Central memory CD8-positive, alpha-beta T cell (primary cell): ENCODE measurements around the gene TCERG1L.

Experiments used
- ATAC-seq: fragments of 150-1000 bp; cut with Tn5 transposase; replicated peaks from 2 replicates; pipeline ENCODE4 v1.10.0; 2022; ENCODE audit warnings: mild to moderate bottlenecking, moderate FRiP score, moderate number of reproducible peaks; ENCODE audit not compliant: poor library complexity, severe bottlenecking; ENCODE audit errors: extremely low read depth
- DNase-seq, 2 donors: peaks; one replicate each; pipeline ENCODE4 v3.0.0; 2021; ENCODE audit warnings: low spot score in 2 of 2
- H3K27ac Mint-ChIP-seq: one replicate; pipeline ENCODE4 v1.8.0; 2022; ENCODE audit warnings: low read depth, mild to moderate bottlenecking, moderate library complexity, mixed read lengths
- H3K27me3 Mint-ChIP-seq: one replicate; pipeline ENCODE4 v1.8.0; 2022; ENCODE audit warnings: mixed read lengths
- H3K36me3 Mint-ChIP-seq: one replicate; pipeline ENCODE4 v1.8.0; 2022; ENCODE audit warnings: mild to moderate bottlenecking, moderate library complexity, mixed read lengths; ENCODE audit not compliant: insufficient read depth
- H3K4me1 Mint-ChIP-seq: one replicate; pipeline ENCODE4 v1.8.0; 2022; ENCODE audit warnings: mixed read lengths
- H3K4me3 Mint-ChIP-seq: one replicate; pipeline ENCODE4 v1.8.0; 2022; ENCODE audit warnings: mild to moderate bottlenecking, moderate library complexity, mixed read lengths
- H3K9me3 Mint-ChIP-seq: one replicate; pipeline ENCODE4 v1.8.0; 2022; ENCODE audit warnings: mixed read lengths

Gene TCERG1L

GRCh38 chr10:131174651-131175540 is 136.6 kb downstream of the TCERG1L start:
- Mint-ChIP-seq H3K4me3 (no peak overlapping the region), H3K27me3 (no peaks in the 10 kb centered on the region), H3K9me3 (peaks cover 6% of the 10 kb centered on the region), H3K4me1 (no peaks in the 10 kb centered on the region), H3K36me3 (no peaks in the 10 kb centered on the region), H3K27ac (no peak overlapping the region)
- ATAC-seq (no peak), DNase-seq (no peak)

DNA sequence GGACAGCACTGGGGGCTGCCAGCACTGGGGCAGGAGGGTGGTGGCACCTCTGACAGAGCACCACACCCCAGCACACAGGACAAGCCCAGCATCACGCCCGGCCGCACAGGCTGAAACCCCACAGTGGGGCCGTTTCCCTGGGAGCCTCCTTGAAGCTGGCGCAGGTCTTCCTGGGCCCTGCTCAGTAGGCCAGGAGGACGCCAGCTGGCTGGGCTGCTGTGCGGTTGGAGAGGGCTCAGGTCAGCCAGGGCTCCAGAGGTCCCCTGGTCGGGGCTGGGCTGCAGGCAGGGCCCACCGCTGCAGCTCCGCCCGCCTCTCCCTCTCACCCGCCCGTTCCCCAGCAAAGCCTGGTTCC is 137.3 kb downstream of the TCERG1L start:
- Mint-ChIP-seq H3K4me3 (no peak overlapping the region), H3K27me3 (no peaks in the 10 kb centered on the region), H3K4me1 (no peaks in the 10 kb centered on the region), H3K36me3 (no peaks in the 10 kb centered on the region), H3K9me3 (peaks cover 6% of the 10 kb centered on the region), H3K27ac (no peak overlapping the region)
- DNase-seq = no peak
- ATAC-seq = no peak

GRCh38 chr10:131173484-131174210 is 137.9 kb downstream of the TCERG1L start:
- ATAC-seq = no peak
- H3K4me1 Mint-ChIP-seq = no peaks in the 10 kb centered on the region
- H3K36me3 Mint-ChIP-seq = no peaks in the 10 kb centered on the region
- H3K27ac Mint-ChIP-seq = no peak overlapping the region
- H3K9me3 Mint-ChIP-seq = peaks cover 6% of the 10 kb centered on the region
- H3K4me3 Mint-ChIP-seq = no peak overlapping the region
- H3K27me3 Mint-ChIP-seq = no peaks in the 10 kb centered on the region
- no peak for DNase-seq

DNA sequence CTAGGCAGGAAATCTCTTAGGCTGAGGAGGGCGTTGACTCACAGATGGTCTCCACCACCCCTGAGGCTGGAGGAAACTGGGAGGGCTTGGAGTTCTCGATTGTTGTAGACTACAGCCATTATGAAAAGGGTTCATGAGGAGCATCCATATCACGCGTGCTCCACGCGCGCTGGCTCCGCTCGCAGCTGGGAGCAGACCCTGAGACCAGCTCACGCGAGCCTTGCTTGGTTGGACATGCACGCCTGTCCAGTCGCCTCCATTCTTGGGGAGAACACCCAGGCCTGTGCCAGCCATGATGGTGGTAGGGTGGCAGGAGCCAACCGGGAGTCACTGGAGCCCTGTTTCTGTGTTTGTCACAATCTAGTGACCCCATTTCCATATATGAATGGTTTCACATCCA is 139.1 kb downstream of the TCERG1L start:
- no peak overlapping the region for H3K27ac Mint-ChIP-seq
- no peaks in the 10 kb centered on the region for H3K36me3 Mint-ChIP-seq
- no peak for DNase-seq
- no peaks in the 10 kb centered on the region for H3K27me3 Mint-ChIP-seq
- peaks cover 6% of the 10 kb centered on the region for H3K9me3 Mint-ChIP-seq
- no peak overlapping the region for H3K4me3 Mint-ChIP-seq
- no peaks in the 10 kb centered on the region for H3K4me1 Mint-ChIP-seq
- no peak for ATAC-seq

DNA sequence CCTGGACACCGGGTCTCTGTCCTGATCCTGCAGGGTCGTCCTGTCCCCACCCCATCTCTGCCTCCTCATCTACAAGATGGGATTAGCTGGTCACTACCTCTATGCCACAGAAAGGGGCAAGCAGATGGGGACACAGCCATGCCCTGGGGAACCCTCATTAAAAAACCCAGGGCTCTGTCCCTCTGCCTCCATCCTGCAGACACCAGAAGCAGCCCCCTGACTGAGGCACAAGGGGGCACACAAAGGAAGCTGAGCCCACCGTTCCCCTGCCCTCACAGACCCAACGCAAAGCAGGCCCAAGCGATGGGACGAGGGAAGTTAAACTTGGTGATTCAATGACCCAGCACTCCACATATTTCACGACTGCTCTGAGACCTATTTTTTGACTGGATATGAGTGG is 142.4 kb downstream of the TCERG1L start:
- H3K27ac Mint-ChIP-seq = no peak overlapping the region
- ATAC-seq (no peak), DNase-seq (no peak)
- no peaks in the 10 kb centered on the region for H3K9me3 Mint-ChIP-seq
- H3K4me1 Mint-ChIP-seq = no peaks in the 10 kb centered on the region
- no peak overlapping the region for H3K4me3 Mint-ChIP-seq
- no peaks in the 10 kb centered on the region for H3K27me3 Mint-ChIP-seq
- no peaks in the 10 kb centered on the region for H3K36me3 Mint-ChIP-seq

DNA sequence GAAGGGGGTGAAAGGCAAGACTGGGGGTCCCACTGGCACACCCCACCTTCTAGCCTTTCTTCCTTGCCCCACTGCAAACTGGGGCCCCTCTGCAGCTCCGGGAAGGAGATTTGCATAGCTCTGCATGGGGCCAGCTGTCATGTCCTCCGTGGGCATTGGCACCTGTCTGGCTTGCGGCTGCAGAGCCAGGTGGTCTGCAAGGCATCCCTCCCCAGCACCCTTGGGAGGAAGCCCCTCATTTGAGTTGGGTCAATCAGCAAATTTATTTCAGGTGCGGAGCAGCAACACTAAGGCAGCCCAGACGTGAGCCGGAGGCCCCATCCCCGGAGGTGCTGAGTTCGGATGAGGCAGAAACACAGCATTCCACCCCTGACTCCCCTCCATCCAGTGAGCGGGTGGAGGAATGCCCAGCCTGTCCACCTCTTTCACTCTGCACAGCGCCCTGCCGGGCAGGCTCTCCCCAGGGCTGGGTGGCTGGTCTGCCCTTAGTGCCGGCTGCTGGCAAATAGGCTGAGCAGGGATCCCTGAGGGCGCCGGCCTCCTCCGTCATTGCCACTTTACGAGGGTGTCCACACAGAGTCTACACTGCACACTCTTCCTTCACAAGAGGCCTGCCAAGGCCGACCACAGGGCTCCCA is 143.2 kb downstream of the TCERG1L start:
- no peaks in the 10 kb centered on the region for H3K9me3 Mint-ChIP-seq
- H3K27me3 Mint-ChIP-seq = no peaks in the 10 kb centered on the region
- DNase-seq (no peak), ATAC-seq (no peak)
- no peak overlapping the region for H3K27ac Mint-ChIP-seq
- H3K4me1 Mint-ChIP-seq = no peaks in the 10 kb centered on the region
- H3K36me3 Mint-ChIP-seq = no peaks in the 10 kb centered on the region
- no peak overlapping the region for H3K4me3 Mint-ChIP-seq

DNA sequence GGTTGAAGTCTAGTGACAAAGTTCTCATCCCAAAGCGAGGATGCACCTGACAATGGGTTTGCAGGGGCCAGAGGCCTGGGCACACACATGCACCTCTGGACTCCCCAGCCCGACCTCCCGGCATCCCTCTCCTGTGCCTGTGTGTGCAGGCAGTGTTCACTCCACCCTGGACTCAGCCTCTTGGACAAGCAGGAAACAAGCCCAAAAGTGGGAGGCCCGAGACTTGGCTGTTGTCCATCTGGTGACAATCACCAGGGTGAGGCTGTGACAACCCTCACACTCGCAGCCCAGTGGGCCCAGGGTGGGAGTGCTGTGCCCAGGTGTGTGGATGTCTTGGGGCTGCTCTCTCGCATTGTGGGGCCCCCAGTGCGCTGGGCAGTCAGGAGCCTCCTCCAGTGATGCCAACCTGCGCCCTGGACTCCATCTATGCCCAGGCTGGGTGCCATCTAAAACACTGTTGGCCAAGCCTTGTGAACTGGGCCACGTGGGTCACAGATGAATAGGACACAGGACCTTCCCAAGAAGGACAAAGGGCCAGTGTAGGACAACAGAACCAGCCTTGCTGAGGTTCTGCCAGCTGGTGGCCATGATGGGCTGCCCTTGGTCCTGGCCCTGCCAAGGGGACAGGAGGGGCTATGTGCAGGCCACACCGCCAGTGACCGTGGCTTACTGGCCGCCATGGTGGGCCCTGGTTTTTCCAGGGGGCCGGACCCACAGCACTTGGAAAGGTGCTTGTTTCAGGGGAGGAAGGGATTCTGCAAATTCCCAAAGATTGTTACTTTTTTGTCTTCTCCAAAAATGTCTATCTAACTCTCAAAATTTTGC is 144.3 kb downstream of the TCERG1L start:
- Mint-ChIP-seq H3K27me3 (no peaks in the 10 kb centered on the region), H3K9me3 (no peaks in the 10 kb centered on the region), H3K27ac (no peak overlapping the region), H3K4me3 (no peak overlapping the region), H3K36me3 (no peaks in the 10 kb centered on the region), H3K4me1 (no peaks in the 10 kb centered on the region)
- DNase-seq = no peak
- ATAC-seq = no peak

GRCh38 chr10:131166486-131166885 is 145.0 kb downstream of the TCERG1L start:
- Mint-ChIP-seq H3K9me3 (no peaks in the 10 kb centered on the region), H3K36me3 (no peaks in the 10 kb centered on the region), H3K4me1 (no peaks in the 10 kb centered on the region), H3K27ac (no peak overlapping the region), H3K4me3 (no peak overlapping the region), H3K27me3 (no peaks in the 10 kb centered on the region)
- DNase-seq = no peak
- ATAC-seq = no peak

DNA sequence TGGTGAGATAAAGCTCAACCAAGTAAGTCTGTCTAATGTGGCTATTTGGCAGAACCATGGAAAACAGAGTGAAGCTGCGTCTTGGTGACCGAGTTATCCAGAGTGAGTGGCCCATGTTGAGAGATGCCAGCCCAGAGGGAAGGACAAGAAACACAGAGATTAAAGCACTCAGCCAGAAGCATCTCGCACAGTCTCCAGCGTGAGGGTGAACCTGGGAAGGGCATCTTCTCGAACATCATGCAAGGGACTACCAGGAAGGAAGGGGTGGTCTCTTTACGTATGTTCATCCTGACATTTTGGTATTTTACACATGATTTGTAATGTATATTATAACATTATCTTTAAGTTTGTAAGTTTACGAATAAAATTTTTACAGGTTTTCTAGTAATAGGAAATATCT is 146.4 kb downstream of the TCERG1L start:
- no peaks in the 10 kb centered on the region for H3K4me1 Mint-ChIP-seq
- no peak for DNase-seq
- no peak overlapping the region for H3K4me3 Mint-ChIP-seq
- no peaks in the 10 kb centered on the region for H3K36me3 Mint-ChIP-seq
- ATAC-seq = no peak
- H3K27ac Mint-ChIP-seq = no peak overlapping the region
- no peaks in the 10 kb centered on the region for H3K27me3 Mint-ChIP-seq
- H3K9me3 Mint-ChIP-seq = no peaks in the 10 kb centered on the region

DNA sequence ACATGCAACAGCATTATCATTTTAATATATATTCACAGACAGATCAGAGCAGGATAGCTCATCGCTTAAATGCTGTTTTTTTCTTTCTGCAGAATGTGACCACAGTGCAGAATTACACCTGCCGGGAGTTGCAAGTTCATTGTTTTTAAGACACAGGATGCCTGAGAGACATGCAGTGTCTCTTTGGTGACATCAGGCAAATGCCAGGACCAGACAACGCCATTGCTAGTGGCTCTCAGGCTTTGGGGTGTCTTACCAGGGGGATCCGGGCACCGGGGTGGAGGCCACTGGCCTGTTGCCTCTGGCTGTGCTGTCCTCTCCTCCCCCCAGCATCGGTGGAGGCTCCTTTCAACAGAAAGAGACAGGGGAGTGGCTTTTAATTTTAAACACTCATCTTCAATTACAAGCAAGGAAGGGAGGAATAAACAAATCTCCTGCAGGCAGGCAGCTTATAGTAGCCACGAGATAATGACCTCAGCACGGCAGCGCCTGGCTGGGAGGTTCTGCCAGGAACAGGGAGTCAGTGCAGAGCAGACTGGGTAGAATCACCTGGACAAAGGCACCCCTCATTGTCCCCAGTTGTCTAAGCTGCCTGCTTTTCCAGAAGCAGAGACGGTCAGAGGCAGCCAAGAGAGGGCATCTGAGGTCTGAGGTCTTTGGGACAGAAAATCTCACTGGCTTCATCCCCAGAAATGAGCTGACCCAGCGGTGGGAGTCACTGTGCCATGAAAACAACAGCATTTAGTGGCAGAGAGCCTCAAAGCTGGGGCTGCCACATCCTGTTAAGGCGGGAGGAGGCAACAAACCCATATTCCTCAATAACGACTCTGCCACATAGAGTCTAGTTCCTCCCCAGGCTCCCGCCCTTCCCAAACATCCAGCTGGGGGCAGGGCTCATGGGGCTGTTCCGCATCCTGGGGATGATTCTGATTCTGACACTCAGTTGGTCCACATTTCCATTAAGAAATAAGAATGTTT is 148.4 kb downstream of the TCERG1L start:
- Mint-ChIP-seq H3K36me3 (peaks cover 2% of the 10 kb centered on the region), H3K4me3 (no peak overlapping the region), H3K9me3 (no peaks in the 10 kb centered on the region)

DNA sequence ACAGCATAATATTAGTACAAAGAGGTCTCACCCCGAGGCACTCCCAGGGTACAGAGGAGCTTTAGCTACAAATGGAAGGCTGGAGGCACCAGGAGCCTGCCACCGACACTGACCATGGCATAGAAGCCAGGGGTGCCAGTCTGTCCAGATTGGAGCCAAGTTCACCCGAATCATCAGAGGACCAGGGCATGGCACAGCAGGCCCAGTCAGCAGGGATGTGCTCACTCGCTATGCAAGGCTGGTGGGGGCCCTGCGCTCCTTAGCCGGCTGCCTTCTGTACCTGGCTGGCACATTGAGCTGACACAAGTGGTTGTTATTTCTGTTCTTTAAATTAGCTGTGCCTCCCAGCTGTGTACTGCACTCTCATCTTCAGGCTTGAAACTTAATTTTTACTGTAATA is 149.3 kb downstream of the TCERG1L start:
- H3K9me3 Mint-ChIP-seq = no peaks in the 10 kb centered on the region
- no peaks in the 10 kb centered on the region for H3K27me3 Mint-ChIP-seq
- ATAC-seq (no peak), DNase-seq (no peak)
- no peaks in the 10 kb centered on the region for H3K4me1 Mint-ChIP-seq
- H3K27ac Mint-ChIP-seq = no peak overlapping the region
- no peak overlapping the region for H3K4me3 Mint-ChIP-seq
- H3K36me3 Mint-ChIP-seq = peaks cover 2% of the 10 kb centered on the region

More for the DNA sequence above, 148.4 kb downstream of the TCERG1L start:
- ATAC-seq (no peak), DNase-seq (no peak)
- Mint-ChIP-seq H3K4me1 (no peaks in the 10 kb centered on the region), H3K27ac (no peak overlapping the region), H3K27me3 (no peaks in the 10 kb centered on the region)
